Neutrophil (primary cell): Measurements from ENCODE around the gene PAK4.
"Not testable (repeated sequence)": the region's sequence is repeated elsewhere in the genome, so short reads cannot be mapped to it uniquely, and the experiment has no call there.

Source experiments
- H3K27ac ChIP-seq: fragments of 200-600 bp; sonication (generic); 2 replicates; pipeline ENCODE4 v1.5.1; 2016; ENCODE audit warnings: mild to moderate bottlenecking, moderate library complexity
- H3K27me3 ChIP-seq: fragments of 200-600 bp; sonication (generic); 2 replicates; pipeline ENCODE4 v1.6.0; 2016; ENCODE audit warnings: mild to moderate bottlenecking
- H3K36me3 ChIP-seq: fragments of 200-600 bp; sonication (generic); 2 replicates; pipeline ENCODE4 v1.5.1; 2017
- H3K4me1 ChIP-seq, 2 experiments: fragments of 200-600 bp in 1 of 2; sonication (generic) in 1 of 2; 1 replicate in 1 of 2; 2 replicates in 1 of 2; pipeline versions ENCODE4 v1.5.1 to v1.6.1; 2013 to 2016; ENCODE audit warnings: low read depth in 1 of 2, low read length in 1 of 2, mild to moderate bottlenecking in 1 of 2, moderate library complexity in 1 of 2; ENCODE audit not compliant: control insufficient read depth in 1 of 2, insufficient read depth in 1 of 2
- H3K4me3 ChIP-seq, 2 experiments: fragments of 200-600 bp in 1 of 2; sonication (generic) in 1 of 2; 1 replicate in 1 of 2; 2 replicates in 1 of 2; pipeline ENCODE4 v1.5.1; 2013 to 2016; ENCODE audit warnings: low read depth in 1 of 2, low read length in 1 of 2, mild to moderate bottlenecking in 1 of 2, moderate library complexity in 1 of 2
- H3K9me3 ChIP-seq: fragments of 200-600 bp; sonication (generic); 2 replicates; pipeline ENCODE4 v1.5.1; 2016
- TF ChIP-seq, protein P1 (sequence below): fragments of 200-600 bp; sonication (generic); IDR thresholded peaks from 2 replicates; pipeline ENCODE4 v1.5.1; 2016; ENCODE audit warnings: antibody characterized with exemption

Gene PAK4

DNA sequence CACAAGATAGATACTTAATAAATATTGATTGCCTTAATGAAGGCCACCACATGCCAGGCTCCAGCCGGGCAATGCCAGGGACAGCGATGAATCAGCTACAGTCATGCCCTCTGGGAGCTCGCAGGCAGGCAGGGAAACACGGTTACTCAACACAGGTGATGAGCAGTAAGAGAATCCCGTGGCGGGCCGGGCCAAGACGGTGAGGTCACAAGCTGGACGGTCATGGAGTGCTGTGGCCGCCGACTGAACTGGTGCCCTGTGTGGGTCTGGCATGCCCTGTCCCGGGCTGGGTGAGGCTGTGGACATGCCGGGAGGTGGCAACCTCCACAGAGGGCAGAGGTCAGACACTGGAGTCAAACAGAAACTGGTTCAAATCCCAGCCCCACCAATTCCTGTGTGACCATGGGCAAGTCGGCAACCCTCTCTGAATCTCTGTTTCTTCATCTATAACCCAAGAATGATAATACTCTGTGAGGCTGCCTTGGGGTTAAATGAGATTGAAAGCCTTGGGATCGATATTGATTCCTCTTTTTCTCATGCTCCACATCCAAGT, 13.2 kb upstream of the PAK4 start:
- Histone ChIP-seq H3K27me3 (peaks cover 17% of the 10 kb centered on the region), H3K9me3 (no peaks in the 10 kb centered on the region), H3K27ac (no peak overlapping the region), H3K4me3 (no peak overlapping the region), H3K36me3 (no peaks in the 10 kb centered on the region), H3K4me1 (no peaks in the 10 kb centered on the region)
- TF ChIP-seq, protein P1, sequence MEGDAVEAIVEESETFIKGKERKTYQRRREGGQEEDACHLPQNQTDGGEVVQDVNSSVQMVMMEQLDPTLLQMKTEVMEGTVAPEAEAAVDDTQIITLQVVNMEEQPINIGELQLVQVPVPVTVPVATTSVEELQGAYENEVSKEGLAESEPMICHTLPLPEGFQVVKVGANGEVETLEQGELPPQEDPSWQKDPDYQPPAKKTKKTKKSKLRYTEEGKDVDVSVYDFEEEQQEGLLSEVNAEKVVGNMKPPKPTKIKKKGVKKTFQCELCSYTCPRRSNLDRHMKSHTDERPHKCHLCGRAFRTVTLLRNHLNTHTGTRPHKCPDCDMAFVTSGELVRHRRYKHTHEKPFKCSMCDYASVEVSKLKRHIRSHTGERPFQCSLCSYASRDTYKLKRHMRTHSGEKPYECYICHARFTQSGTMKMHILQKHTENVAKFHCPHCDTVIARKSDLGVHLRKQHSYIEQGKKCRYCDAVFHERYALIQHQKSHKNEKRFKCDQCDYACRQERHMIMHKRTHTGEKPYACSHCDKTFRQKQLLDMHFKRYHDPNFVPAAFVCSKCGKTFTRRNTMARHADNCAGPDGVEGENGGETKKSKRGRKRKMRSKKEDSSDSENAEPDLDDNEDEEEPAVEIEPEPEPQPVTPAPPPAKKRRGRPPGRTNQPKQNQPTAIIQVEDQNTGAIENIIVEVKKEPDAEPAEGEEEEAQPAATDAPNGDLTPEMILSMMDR = no peak

DNA sequence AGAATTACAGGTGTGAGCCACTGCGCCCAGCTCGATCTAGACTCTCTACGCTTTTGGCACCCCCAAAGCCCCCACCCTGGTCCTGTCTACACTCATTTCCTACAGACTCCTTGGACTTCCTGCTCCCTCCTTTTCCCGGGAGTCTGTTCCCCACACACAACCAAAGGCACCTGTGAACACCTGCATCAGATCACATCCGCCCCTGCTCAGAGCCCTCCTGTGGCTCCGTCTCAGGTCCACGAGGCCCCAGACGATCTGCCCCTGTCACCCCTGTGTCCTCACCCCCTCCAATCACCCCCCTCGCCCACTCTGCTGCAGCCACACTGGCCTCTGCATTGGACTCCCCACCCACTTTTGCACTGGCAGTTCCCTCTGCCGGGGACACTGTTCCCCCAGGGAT, 12.4 kb upstream of the PAK4 start:
- Histone ChIP-seq H3K4me3 (no peak overlapping the region), H3K27ac (no peak overlapping the region), H3K9me3 (no peaks in the 10 kb centered on the region), H3K27me3 (peaks cover 17% of the 10 kb centered on the region), H3K4me1 (no peaks in the 10 kb centered on the region), H3K36me3 (no peaks in the 10 kb centered on the region)
- TF ChIP-seq, protein P1 = no peak

DNA sequence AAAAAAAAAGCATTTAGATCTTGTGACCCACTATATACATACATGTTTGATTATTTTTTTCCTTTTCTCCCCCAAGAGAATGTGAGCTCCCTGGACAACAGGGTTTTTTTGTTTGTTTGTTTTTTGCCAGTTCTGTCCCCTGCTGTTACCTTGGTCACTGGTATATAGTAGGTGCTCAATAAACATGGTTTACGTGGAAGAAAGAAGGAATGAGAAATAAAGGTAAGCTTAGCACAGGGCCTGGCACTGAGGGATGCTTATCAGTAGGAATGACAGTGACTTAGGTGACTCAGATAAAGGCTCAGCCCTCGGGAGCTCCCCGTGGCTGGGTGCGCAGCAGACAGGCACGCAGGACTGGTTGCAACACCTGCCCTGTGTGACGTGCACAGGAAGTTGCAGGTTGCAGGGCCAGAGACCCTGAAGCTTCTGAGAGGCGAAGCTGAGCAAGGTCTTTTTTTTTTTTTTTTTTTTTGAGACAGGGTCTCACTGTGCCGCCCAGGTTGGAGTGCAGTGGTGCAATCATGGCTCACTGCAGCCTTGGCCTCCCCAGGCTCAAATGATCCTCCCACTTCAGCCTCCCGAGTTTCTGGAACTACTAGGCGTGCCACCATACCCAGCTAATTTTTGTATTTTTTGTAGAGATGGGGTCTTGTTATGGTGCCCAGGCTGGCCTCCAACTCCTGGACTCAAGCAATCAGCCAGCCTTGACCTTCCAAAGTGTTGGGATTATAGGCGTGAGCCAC, 10.3 kb upstream of the PAK4 start:
- Histone ChIP-seq H3K4me3 (no peak overlapping the region), H3K27ac (no peak overlapping the region), H3K36me3 (no peaks in the 10 kb centered on the region), H3K4me1 (no peaks in the 10 kb centered on the region), H3K27me3 (peaks cover 16% of the 10 kb centered on the region), H3K9me3 (no peaks in the 10 kb centered on the region)
- TF ChIP-seq, protein P1 = no peak

DNA sequence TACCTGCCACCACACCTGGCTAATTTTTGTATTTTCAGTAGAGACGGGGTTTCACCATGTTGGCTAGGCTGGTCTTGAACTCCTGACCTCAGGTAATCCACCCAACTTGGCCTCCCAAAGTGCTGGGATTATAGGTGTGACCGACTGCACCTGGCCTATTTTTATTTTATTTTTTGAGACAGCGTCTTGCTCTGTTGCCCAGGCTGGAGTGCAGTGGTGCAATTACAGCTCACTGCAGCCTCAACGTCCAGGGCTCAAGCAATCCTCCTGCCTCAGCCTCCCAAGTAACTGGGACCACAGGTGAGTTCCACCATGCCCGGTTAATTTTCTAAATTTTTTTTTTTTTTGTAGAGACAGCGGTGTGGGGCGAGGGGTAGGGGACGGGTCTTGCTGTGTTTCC, 8.6 kb upstream of the PAK4 start:
- not testable (repeated sequence) for H3K4me1 ChIP-seq, H3K36me3 ChIP-seq, H3K4me3 ChIP-seq, H3K9me3 ChIP-seq, H3K27ac ChIP-seq
- peaks cover 11% of the 10 kb centered on the region for H3K27me3 ChIP-seq

DNA sequence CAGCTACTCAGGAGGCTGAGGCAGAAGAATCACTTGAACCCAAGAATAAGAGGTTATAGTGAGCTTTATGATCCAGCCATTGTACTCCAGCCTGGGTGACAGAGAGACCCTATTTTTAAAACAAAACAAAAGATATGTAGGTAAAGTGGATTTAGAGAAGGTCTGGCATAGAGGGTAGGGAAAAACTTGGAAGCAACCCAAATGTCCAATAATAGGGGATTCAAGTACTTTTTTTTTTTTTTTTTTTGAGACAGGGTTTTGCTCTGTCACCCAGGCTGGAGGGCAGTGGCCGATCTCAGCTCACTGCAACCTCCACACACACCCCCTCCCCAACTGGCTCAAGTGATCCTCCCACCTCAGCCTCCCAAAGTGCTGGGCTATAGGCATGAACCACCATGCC, 5.8 kb upstream of the PAK4 start:
- Histone ChIP-seq H3K9me3 (no peaks in the 10 kb centered on the region), H3K4me1 (peaks cover 0 to 1% of the 10 kb centered on the region in 2 experiments), H3K27ac (no peak overlapping the region), H3K4me3 (no peak overlapping the region), H3K36me3 (no peaks in the 10 kb centered on the region), H3K27me3 (peaks cover 11% of the 10 kb centered on the region)
- TF ChIP-seq, protein P1 = no peak

DNA sequence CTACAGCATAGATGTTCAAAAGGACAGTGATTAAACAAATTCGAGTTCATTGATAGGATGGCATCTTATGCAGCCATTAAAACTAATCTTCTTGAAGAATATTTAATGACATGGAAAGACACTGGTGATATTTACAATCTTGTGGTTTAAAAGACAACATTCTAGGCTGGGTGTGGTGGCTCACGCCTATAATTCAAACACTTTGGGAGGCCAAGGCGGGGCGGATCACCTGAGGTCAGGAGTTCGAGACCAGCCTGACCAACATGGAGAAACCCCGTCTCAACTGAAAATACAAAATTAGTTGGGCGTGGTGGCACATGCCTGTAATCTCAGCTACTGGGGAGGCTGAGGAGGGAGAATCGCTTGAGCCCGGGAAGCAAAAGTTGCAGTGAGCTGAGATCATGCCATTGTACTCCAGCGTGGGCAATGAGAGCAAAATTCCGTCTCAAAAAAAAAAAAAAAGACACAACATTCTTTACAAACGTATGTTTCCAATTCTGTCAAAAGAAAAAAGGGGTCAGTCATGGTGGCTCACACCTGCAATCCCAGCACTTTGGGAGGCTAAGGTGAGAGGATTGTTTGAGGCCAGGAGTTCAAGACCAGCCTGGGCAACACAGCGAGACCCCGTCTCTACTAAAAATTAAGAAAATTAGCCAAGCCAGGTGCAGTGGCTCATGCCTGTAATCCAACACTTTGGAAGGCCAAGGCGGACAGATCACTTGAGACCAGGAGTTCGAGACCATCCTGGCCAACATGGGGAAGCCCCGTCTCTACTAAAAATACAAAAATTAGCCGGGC, 2.5 kb upstream of the PAK4 start:
- no peak overlapping the region for H3K27ac ChIP-seq
- peaks cover 11% of the 10 kb centered on the region for H3K27me3 ChIP-seq
- peaks cover 7 to 15% of the 10 kb centered on the region in 2 experiments for H3K4me1 ChIP-seq
- no peaks in the 10 kb centered on the region for H3K36me3 ChIP-seq
- no peak overlapping the region for H3K4me3 ChIP-seq
- no peaks in the 10 kb centered on the region for H3K9me3 ChIP-seq
- TF ChIP-seq, protein P1 = no peak
